HG02678 (cell line): Measurements from ENCODE around the gene MSX2.
"Not testable (repeated sequence)": the region's sequence is repeated elsewhere in the genome, so short reads cannot be mapped to it uniquely, and the experiment has no call there.

ENCODE experiments used
- ATAC-seq: cut with Tn5 transposase; IDR thresholded peaks from one replicate; pipeline ENCODE4 v1.9.1; 2021; ENCODE audit warnings: mild to moderate bottlenecking, moderate library complexity; ENCODE audit not compliant: unreplicated experiment

Gene MSX2

GRCh38 chr5:174732036-174733020 is 7.9 kb downstream of the MSX2 start:
- no peak for ATAC-seq

DNA sequence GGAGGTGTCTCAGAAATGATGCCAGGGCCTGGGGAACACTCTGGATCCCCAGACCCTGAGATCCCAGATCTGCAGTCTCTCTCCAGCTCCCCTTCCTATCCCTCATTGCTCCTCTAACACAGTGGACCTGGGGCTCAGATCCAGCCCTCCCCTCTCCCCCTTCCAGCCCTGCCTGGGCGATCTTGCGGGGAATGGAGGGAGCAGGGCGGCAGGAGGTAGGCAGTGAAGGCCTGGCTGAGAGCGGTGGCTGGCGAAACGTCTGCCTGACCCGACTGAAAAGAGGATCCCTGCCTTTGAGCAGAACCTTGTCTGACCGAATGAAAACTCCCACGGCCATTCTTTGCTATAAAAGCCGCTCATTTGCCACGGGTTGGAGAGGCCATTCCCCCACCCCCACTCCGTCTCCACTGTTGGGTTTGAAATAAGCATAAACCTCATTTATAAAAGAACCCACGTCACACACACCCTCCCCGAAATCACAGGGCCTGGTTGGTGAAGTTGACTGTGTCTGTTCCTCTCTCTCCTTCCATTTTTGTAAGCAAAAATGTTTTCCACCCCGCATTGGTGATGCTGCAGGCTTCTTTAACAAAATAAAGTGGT is 8.8 kb downstream of the MSX2 start:
- ATAC-seq: no peak

GRCh38 chr5:174733836-174734235 is 9.5 kb downstream of the MSX2 start:
- no peak for ATAC-seq

DNA sequence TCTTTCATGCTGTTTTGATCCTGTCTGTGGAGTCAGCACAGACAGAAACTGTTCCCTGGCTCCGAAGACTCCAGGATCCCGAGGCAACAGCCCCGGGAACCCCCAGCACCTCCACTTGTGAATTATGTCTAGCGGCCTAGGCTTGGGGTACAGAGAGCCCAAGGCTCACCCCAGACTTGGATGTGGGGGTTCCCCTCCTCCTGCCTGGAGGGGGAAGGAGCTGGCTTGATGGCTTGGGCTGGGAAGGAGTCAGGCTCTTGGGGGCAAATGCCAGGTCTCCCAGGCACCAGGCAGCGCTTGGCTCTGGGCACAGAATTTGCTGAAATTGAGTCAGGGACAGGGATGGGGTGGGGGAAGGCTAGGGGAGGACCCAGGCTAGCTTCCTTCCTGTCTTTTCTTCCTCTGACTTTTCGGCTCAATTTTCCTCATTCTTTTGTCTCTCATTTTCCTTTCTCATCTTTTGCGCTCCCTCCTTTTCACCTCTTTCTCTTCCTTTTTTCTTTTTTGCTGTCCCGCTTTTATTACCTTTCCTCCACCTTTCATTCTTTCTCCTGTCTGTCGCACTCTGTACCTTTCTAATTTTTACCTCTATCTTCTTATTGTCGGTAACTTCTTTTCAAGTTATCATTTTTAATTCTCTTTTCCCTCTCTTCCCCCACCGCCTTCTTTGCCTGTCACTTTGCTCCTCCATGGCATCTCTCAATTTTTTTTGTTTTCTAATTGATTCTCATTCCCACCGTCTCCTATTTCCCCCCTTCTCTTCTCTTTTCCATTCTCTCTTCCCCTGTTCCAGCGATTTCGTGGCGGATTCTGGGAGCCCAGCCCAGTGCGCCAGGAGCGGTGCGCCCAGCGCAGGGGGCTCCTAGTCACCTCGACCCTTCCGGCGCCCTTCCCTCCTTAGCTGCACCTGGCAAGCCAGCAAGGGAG is 10.5 kb downstream of the MSX2 start:
- ATAC-seq: no peak

GRCh38 chr5:174735498-174736330 is 11.3 kb downstream of the MSX2 start:
- no peak for ATAC-seq

DNA sequence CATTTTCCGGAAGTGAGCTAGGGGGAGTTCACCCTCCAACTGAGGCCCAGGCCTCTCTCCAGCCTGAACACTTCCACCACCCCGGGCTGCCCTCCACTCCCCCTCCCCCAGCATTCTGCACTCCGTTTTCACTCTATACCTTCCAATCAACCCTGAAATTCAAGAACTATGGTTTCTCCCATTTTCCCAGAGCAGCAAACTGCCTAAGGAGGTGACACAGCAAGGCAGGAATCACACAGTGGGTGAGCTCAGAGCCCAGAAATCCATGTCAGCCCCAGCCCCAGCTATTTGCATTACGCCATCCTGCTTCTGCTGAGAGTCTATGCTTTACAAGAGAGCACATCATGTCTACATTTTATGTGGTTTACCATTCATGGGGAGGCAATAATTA is 11.9 kb downstream of the MSX2 start:
- ATAC-seq: no peak

DNA sequence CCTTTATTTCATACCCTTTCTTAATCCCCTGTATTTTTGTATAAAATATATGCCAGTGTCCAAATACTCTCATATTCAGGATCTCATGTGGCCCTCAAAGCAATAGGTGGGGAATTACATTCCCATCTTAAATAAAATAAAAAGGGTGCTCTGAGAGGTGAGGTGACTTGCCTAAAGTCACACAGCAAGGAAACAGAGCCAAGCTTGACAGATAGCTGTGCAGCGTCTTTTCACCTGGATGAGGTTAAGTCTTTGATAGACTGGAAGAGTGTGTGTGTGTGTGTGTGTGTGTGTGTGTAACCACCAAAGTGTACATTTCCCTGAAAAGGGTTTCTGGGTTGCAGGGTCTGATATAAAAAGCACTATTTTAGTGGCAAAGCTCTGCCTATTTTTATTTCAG is 12.4 kb downstream of the MSX2 start:
- ATAC-seq: no peak

- no peak for ATAC-seq
Measured at GRCh38 chr5:174737330-174737729, 12.9 kb downstream of the MSX2 start.

- no peak for ATAC-seq
Measured at GRCh38 chr5:174741352-174741751, 17.0 kb downstream of the MSX2 start.

GRCh38 chr5:174744896-174745295 is 20.5 kb downstream of the MSX2 start:
- no peak for ATAC-seq

DNA sequence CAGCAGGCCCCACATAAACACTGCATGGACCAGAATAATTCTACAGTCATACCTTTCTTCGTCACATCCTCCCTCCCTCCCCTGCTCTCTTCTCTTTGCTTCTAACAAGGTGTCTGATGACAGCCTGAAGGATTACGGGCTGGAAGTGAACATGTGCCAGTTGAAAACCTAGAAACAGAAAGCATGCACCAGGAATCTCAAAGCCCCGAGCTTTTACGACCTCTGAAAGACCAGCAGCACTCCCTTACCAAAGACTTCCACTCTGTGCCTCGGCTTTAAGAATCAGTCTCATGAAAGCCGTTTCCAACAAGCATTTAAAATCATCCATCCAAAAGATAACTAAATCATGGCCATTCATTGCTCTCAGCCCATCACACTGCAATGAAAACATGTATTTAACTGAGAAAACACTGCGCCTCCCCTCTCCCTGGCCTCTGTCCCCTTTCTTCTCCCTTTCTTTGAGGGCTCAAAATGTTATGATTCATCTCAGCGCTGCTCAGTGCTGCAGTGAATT is 21.3 kb downstream of the MSX2 start:
- ATAC-seq: no peak

DNA sequence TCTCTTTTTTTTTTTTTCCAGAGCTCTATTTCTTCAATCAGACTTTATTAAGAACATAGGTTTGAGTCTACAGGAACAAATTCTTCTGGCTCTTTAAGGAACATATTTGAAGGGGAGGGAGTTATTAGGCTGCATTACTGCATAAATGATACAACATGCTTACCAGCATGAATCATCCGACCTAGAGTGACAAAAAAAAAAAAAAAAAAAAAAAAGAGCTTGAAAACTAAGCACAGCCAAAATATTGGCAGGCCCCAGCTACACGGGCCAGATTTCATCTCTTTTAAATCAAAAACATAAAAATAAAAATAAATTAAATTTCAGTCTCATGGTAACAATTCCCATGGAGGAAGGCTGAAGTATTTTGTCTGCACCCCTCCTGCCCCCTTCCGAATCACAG is 26.3 kb downstream of the MSX2 start:
- no peak for ATAC-seq

DNA sequence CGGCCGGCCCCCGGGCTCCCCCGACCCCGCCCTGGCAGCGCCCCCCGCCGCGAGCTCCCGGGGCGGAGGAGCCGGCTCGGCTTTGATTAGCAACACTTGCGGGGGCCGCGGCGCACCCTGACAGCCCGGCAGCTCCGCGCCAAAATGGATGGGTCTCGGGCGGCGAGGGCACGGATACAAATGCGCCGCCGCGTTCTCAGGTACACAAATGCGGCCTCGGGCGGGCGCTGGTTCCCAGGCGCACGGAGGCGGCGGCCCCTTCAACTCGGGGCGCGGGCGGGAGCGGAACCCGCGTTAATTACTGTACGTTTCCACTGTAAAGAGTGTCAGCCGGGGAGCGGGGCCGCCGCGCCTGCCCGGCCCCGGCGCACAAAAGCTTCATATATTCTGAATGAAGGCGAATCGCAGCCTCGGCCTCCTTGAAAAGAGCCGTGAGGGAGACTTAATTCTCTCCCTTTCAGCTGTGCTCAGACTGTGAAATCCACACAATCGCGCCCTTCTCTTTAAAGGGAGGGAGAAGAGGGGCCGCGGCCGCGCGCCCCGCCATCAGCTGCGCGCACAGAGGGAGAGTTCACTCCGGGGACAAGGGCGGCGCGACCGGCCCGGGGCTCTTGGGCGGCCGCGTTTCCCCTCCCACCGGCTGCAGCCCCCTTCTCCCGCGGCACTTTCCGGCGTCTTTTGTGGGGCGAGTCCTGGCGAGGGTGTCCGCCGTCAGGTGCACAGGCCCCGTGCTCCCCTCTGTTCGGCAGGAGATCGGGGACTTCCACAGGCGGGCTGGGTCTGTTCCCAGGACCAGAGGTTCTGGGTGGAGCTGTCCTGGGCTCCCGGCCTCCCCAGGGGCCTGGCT is 27.0 kb downstream of the MSX2 start:
- ATAC-seq: no peak

GRCh38 chr5:174752121-174752520 is 27.7 kb downstream of the MSX2 start:
- no peak for ATAC-seq

DNA sequence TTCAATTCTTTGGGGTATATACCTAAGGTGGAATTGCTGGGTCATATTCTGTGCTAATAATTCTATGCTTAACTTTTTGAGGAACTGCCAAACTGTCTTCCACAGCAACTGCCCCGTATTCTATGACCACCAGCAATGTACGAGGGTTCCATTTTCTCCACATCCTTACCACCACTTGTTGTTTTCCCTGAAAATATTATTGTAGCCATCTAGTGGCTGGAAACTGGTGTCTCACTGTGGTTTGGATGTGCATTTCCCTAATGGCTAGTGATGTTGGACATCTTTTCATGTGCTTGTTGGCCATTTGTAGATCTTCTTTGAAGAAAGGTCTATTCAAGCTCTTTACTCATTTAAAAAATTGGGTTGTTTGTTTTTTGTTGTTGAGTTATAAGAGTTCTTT is 30.7 kb downstream of the MSX2 start:
- no peak for ATAC-seq

DNA sequence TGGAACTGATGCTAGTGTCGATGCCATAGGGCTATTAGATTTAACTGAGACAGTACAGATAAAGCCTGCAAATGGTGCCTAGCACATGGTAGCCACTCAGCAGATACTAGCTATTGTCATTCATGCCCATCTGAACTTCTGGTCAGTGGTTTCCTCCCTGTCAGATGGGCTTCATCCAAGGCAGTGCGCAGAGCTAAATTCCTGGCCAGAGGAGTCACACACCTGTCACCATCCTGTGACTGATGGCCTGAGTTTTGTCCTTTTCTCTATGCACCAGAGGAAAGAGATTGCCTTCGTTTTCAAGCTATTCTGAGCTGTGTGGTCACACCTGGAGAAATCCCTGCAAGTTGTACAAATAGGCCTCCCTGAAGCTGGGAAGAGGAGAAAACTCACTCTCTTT is 34.7 kb downstream of the MSX2 start:
- ATAC-seq: no peak

GRCh38 chr5:174760721-174761120 is 36.3 kb downstream of the MSX2 start:
- ATAC-seq: no peak

DNA sequence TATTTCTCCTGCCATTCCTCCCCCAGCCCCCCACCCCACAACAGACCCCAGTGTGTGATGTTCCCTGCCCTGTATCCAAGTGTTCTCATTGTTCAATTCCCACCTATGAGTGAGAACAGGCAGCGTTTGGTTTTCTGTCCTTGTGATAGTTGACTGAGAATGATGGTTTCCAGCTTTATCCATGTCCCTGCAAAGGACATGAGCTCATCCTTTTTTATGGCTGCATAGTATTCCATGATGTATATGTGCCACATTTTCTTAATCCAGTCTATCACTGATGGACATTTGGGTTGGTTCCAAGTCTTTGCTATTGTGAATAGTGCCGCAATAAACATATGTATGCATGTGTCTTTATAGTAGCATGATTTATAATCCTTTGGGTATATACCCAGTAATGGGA is 37.0 kb downstream of the MSX2 start:
- not testable (repeated sequence) for ATAC-seq

DNA sequence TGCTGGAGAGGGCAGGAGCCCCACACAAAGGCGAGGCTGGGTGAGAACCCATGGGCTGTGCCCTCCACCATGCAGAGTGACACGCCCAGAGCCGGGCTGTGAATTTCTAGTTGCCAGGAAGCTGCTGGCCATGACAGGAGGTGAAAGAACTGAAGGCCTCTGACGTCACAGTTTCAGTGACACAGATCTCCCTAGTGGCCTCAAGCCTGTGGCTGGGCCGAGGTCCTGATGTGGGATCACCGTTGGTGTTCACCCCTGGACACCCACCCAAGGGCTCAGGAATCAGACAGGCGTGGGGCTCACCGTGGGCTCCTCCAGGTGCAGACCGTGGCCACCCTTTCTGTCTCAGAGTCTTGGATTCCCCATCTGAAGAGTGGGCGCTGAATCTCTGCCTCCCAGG is 39.9 kb downstream of the MSX2 start:
- no peak for ATAC-seq
